HepG2 (cell line): ENCODE results near the gene ALKBH2. TPM values are rescaled to one million over a fixed set of nuclear protein-coding genes. Genes with fewer than 3 reads are reported as not detected.

Experiments
- GMEB2 ChIP-seq: IDR thresholded peaks from 2 replicates; pipeline ENCODE4 v1.6.1; 2016; ENCODE audit warnings: missing biosample characterization, missing genetic modification reagents, low read depth
- HNF1B ChIP-seq: sonication (generic); formaldehyde crosslinking; IDR thresholded peaks from 2 replicates; pipeline ENCODE4 v1.5.1; 2020; ENCODE audit warnings: mild to moderate bottlenecking, moderate library complexity, missing genetic modification reagents
- HNF4G ChIP-seq, 2 experiments: sonication (generic) in 1 of 2; formaldehyde crosslinking in 1 of 2; IDR thresholded peaks; 2 replicates each; pipeline versions ENCODE4 v1.4.0 to v1.6.1; 2011 to 2020; ENCODE audit warnings: borderline replicate concordance in 2 of 2, low read depth in 2 of 2, mild to moderate bottlenecking in 2 of 2, low read length in 1 of 2, missing genetic modification reagents in 1 of 2, moderate library complexity in 1 of 2
- MAZ ChIP-seq, 2 experiments: sonication (generic) in 1 of 2; formaldehyde crosslinking in 1 of 2; IDR thresholded peaks; 2 replicates each; pipeline versions ENCODE4 v1.5.0 to v1.6.1; 2012 to 2020; ENCODE audit warnings: low read depth in 2 of 2, mild to moderate bottlenecking in 2 of 2, borderline replicate concordance in 1 of 2, improper control_type of control experiment in 1 of 2, low read length in 1 of 2, missing genetic modification reagents in 1 of 2, moderate library complexity in 1 of 2
- NFAT5 ChIP-seq: sonication (generic); formaldehyde crosslinking; IDR thresholded peaks from 2 replicates; pipeline ENCODE4 v1.4.0; 2020; ENCODE audit warnings: missing genetic modification reagents
- NR2C2 ChIP-seq: sonication (generic); formaldehyde crosslinking; IDR thresholded peaks from 2 replicates; pipeline ENCODE4 v1.4.0; 2020; ENCODE audit warnings: missing genetic modification reagents, mild to moderate bottlenecking, moderate library complexity, borderline replicate concordance
- PHF21A ChIP-seq: sonication (generic); formaldehyde crosslinking; IDR thresholded peaks from 2 replicates; pipeline ENCODE4 v1.5.0; 2020; ENCODE audit warnings: mild to moderate bottlenecking, missing genetic modification reagents
- RXRB ChIP-seq: IDR thresholded peaks from 2 replicates; pipeline ENCODE4 v1.6.1; 2016; ENCODE audit warnings: borderline replicate concordance, missing genetic modification reagents, missing compliant biosample characterization
- TARDBP ChIP-seq: sonication (generic); formaldehyde crosslinking; IDR thresholded peaks from 2 replicates; pipeline ENCODE4 v1.8.0; 2022; ENCODE audit warnings: mild to moderate bottlenecking, missing genetic modification reagents
- ZFYVE20 ChIP-seq: sonication (generic); formaldehyde crosslinking; IDR thresholded peaks from 2 replicates; pipeline ENCODE4 v1.8.0; 2023; ENCODE audit warnings: low read depth, mild to moderate bottlenecking, moderate library complexity, missing genetic modification reagents, borderline replicate concordance
- ZNF552 ChIP-seq: sonication (generic); formaldehyde crosslinking; IDR thresholded peaks from 2 replicates; pipeline ENCODE4 v1.9.0; 2022; ENCODE audit warnings: missing genetic modification reagents, mild to moderate bottlenecking, borderline replicate concordance
- ZNF609 ChIP-seq: sonication (generic); formaldehyde crosslinking; IDR thresholded peaks from 2 replicates; pipeline ENCODE4 v1.4.0; 2020; ENCODE audit warnings: mild to moderate bottlenecking, missing genetic modification reagents, borderline replicate concordance
- ZNF792 ChIP-seq: IDR thresholded peaks from 2 replicates; pipeline ENCODE4 v1.6.1; 2016
- ZNF839 ChIP-seq: sonication (generic); formaldehyde crosslinking; IDR thresholded peaks from 2 replicates; pipeline ENCODE4 v1.4.0; 2020; ENCODE audit warnings: missing genetic modification reagents, mild to moderate bottlenecking, borderline replicate concordance
- polyA plus RNA-seq, 8 experiments: library from polyadenylated mRNA; depleted of rRNA in 3 of 8; stranded (reverse) in 7 of 8; unstranded in 1 of 8; fragments of >200 nt; fragmentation: Illumina TruSeq in 4 of 8; extraction: Trizol in 4 of 8; gene quantifications; 2 replicates each; pipeline versions ENCODE4 v1.2.1 to v1.2.3, GENCODE V29; 2011 to 2016; ENCODE audit warnings: low read depth in 4 of 8, missing spikeins in 1 of 8, mixed read lengths in 1 of 8; ENCODE audit not compliant: insufficient read depth in 1 of 8
- total RNA-seq, 5 experiments: library from RNA; depleted of rRNA; stranded (reverse); fragments of >200 nt; fragmentation: Illumina TruSeq; extraction: Trizol; gene quantifications; 2 replicates each; pipeline ENCODE4 v1.2.3, GENCODE V29; 2016; ENCODE audit warnings: low read depth in 1 of 5

The ALKBH2 gene
- total and polyA plus RNA-seq, 2 of the 13 experiments (the other 11 are each of a cell fraction or from before 2014, with no cell fraction given): 21.0 to 40.5 TPM

- TF ChIP-seq GMEB2 (CRISPR knock-in tag) (no peak), ZNF552 (CRISPR knock-in tag) (0 out of 2 replicates have a peak, but pooled peaks have one; percentile 67), NR2C2 (no peak; the same call in 1 of the 2 replicates), ZNF839 (CRISPR knock-in tag) (peak; percentile 55; the same call in 1 of the 2 replicates), PHF21A (CRISPR knock-in tag) (no peak), HNF4G (IDR thresholded peaks at IDR 0.05; ENCODE audit: borderline replicate concordance, low read depth, low read length) (no peak), HNF4G (CRISPR knock-in tag; IDR thresholded peaks at IDR 0.05; ENCODE audit: borderline replicate concordance, low read depth) (no peak), RXRB (CRISPR knock-in tag) (peak; percentile 61; the same call in 1 of the 2 replicates), NFAT5 (CRISPR knock-in tag) (0 out of 2 replicates have a peak, but pooled peaks have one; percentile 40), ZFYVE20 (CRISPR knock-in tag) (no peak), ZNF609 (0 out of 2 replicates have a peak, but pooled peaks have one; percentile 29), MAZ (IDR thresholded peaks at IDR 0.05; ENCODE audit: borderline replicate concordance, low read depth, low read length) (peak; percentile 78), MAZ (CRISPR knock-in tag; IDR thresholded peaks at IDR 0.05; ENCODE audit: low read depth) (peak; percentile 81), HNF1B (CRISPR knock-in tag) (peak; percentile 79; the same call in 1 of the 2 replicates), ZNF792 (CRISPR knock-in tag) (peak; percentile 60), TARDBP (CRISPR knock-in tag) (no peak)
These were observed 17.8 kb upstream of the ALKBH2 start (continued) for GRCh38 chr12:109110988-109111495.
